ENCODE measurements around the gene RGS11. TPM values are rescaled to one million over a fixed set of nuclear protein-coding genes. Genes with fewer than 3 reads are reported as not detected.

The RGS11 gene
- polyA plus RNA-seq, 1 donor from 2014 or later: 3.5 TPM

DNA sequence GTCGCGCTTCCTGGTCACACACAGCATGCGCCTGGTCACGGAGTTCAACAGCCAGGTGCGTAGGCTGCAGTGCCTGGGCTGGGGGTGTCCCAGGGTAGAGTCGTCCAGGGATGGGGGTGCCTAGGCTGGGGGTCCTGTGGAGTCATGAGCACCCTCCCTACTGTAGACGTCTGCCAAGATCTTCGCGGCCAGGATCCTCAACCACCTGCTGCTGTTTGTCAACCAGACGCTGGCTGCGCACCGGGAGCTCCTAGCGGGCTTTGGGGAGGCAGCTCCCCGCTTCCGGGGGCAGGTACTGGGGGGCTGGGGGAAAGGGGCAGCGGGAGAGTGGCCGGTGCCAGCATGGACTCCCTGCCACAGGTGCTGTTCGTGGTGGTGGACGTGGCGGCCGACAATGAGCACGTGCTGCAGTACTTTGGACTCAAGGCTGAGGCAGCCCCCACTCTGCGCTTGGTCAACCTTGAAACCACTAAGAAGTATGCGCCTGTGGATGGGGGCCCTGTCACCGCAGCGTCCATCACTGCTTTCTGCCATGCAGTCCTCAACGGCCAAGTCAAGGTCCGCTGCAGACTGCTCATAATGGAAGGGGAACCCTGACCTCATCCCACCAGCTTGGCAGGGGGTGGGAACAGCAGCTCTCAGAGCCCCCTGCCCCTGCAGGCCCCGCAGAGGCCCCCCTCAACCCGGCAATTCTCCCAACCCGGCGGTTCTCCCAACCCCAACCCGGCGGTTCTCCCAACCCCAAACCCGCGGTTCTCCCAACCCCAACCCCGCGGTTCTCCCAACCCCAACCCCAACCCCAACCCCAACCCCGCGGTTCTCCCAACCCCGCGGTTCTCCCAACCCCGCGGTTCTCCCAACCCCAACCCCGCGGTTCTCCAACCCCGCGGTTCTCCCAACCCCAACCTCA lies 9.7 kb upstream of the RGS11 start:
- Histone ChIP-seq H3K9me2 (ENCODE audit: insufficient read depth, low read length) (no peaks in the 10 kb centered on the region), H3K36me3 (ENCODE audit: insufficient read depth, low read length) (peaks cover 4% of the 10 kb centered on the region), H3K4me2 (ENCODE audit: low read length) (no peak overlapping the region), H3K9ac (ENCODE audit: low read length) (no peak overlapping the region), H3K27ac (ENCODE audit: low read length) (no peak overlapping the region), H3K4me3 (ENCODE audit: low read length) (no peak overlapping the region), H2AFZ (ENCODE audit: low read depth, low read length) (no peak overlapping the region), H3K9me3 (ENCODE audit: low read length) (no peaks in the 10 kb centered on the region), H4K20me1 (ENCODE audit: insufficient read depth) (no peaks in the 10 kb centered on the region), H3K27me3 (ENCODE audit: insufficient read depth, low read depth, low read length) (peaks cover 12% of the 10 kb centered on the region), H3K79me2 (replicated peaks; ENCODE audit: insufficient read depth, low read length) (no peaks in the 10 kb centered on the region), H3F3A (ENCODE audit: insufficient read depth, low read length, poor library complexity, severe bottlenecking) (no peaks in the 10 kb centered on the region)
- no peak for TF ChIP-seq EP300 (conservative IDR thresholded peaks at IDR 0.05; ENCODE audit: poor library complexity, severe bottlenecking)
- TF ChIP-seq MXI1 (conservative IDR thresholded peaks at IDR 0.05; ENCODE audit: poor library complexity, severe bottlenecking): no peak
- no peak for TF ChIP-seq TAF1 (IDR thresholded peaks at IDR 0.05; ENCODE audit: low read depth)
- no peak for TF ChIP-seq RAD21 (conservative IDR thresholded peaks at IDR 0.05)
- TF ChIP-seq, protein P1, sequence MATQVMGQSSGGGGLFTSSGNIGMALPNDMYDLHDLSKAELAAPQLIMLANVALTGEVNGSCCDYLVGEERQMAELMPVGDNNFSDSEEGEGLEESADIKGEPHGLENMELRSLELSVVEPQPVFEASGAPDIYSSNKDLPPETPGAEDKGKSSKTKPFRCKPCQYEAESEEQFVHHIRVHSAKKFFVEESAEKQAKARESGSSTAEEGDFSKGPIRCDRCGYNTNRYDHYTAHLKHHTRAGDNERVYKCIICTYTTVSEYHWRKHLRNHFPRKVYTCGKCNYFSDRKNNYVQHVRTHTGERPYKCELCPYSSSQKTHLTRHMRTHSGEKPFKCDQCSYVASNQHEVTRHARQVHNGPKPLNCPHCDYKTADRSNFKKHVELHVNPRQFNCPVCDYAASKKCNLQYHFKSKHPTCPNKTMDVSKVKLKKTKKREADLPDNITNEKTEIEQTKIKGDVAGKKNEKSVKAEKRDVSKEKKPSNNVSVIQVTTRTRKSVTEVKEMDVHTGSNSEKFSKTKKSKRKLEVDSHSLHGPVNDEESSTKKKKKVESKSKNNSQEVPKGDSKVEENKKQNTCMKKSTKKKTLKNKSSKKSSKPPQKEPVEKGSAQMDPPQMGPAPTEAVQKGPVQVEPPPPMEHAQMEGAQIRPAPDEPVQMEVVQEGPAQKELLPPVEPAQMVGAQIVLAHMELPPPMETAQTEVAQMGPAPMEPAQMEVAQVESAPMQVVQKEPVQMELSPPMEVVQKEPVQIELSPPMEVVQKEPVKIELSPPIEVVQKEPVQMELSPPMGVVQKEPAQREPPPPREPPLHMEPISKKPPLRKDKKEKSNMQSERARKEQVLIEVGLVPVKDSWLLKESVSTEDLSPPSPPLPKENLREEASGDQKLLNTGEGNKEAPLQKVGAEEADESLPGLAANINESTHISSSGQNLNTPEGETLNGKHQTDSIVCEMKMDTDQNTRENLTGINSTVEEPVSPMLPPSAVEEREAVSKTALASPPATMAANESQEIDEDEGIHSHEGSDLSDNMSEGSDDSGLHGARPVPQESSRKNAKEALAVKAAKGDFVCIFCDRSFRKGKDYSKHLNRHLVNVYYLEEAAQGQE (IDR thresholded peaks at IDR 0.05; ENCODE audit: borderline replicate concordance): no peak
- no peak for TF ChIP-seq POLR2AphosphoS5 (IDR thresholded peaks at IDR 0.05)
- TF ChIP-seq EZH2 (IDR thresholded peaks at IDR 0.05; ENCODE audit: borderline replicate concordance, insufficient read depth, low read length, poor library complexity, severe bottlenecking): no peak
- TF ChIP-seq, protein P2, sequence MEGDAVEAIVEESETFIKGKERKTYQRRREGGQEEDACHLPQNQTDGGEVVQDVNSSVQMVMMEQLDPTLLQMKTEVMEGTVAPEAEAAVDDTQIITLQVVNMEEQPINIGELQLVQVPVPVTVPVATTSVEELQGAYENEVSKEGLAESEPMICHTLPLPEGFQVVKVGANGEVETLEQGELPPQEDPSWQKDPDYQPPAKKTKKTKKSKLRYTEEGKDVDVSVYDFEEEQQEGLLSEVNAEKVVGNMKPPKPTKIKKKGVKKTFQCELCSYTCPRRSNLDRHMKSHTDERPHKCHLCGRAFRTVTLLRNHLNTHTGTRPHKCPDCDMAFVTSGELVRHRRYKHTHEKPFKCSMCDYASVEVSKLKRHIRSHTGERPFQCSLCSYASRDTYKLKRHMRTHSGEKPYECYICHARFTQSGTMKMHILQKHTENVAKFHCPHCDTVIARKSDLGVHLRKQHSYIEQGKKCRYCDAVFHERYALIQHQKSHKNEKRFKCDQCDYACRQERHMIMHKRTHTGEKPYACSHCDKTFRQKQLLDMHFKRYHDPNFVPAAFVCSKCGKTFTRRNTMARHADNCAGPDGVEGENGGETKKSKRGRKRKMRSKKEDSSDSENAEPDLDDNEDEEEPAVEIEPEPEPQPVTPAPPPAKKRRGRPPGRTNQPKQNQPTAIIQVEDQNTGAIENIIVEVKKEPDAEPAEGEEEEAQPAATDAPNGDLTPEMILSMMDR (IDR thresholded peaks at IDR 0.05; ENCODE audit: poor library complexity, severe bottlenecking): no peak
- no peak for TF ChIP-seq SMC3 (conservative IDR thresholded peaks at IDR 0.05; ENCODE audit: poor library complexity)

DNA sequence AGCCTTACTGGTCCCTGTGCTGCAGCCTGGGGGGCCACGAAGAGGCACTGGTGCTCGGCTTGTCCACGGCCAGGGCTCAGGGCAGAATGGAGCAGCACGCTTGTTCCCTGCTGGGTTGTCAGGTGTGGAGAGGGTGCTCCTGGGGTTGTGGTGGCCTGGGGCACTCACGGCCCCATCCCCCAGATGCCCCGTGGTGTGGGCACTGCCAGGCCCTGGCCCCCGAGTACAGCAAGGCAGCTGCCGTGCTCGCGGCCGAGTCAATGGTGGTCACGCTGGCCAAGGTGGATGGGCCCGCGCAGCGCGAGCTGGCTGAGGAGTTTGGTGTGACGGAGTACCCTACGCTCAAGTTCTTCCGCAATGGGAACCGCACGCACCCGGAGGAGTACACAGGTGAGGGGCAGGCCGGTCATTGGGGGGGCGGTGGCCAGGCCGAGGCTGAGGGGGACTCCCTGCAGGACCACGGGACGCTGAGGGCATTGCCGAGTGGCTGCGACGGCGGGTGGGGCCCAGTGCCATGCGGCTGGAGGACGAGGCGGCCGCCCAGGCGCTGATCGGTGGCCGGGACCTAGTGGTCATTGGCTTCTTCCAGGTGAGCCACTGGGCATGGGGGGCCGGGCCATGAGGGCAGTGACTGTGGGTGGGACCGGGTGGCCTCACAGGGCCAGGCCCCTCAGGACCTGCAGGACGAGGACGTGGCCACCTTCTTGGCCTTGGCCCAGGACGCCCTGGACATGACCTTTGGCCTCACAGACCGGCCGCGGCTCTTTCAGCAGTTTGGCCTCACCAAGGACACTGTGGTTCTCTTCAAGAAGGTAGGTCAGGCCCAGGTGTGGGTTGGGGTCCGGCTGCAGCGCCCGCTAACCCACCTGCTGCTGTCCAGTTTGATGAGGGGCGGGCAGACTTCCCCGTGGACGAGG lies 8.7 kb upstream of the RGS11 start:
- no peak overlapping the region for H3K27ac ChIP-seq (ENCODE audit: low read length)
- no peaks in the 10 kb centered on the region for H3K9me2 ChIP-seq (ENCODE audit: insufficient read depth, low read length)
- no peak overlapping the region for H3K4me2 ChIP-seq (ENCODE audit: low read length)
- H3K79me2 ChIP-seq (replicated peaks; ENCODE audit: insufficient read depth, low read length): no peaks in the 10 kb centered on the region
- no peak overlapping the region for H3K4me3 ChIP-seq (ENCODE audit: low read length)
- peaks cover 4% of the 10 kb centered on the region for H3K36me3 ChIP-seq (ENCODE audit: insufficient read depth, low read length)
- TF ChIP-seq, protein P2 (IDR thresholded peaks at IDR 0.05; ENCODE audit: poor library complexity, severe bottlenecking): no peak
- H3K27me3 ChIP-seq (ENCODE audit: insufficient read depth, low read depth, low read length): peaks cover 12% of the 10 kb centered on the region
- no peaks in the 10 kb centered on the region for H3K9me3 ChIP-seq (ENCODE audit: low read length)
- H2AFZ ChIP-seq (ENCODE audit: low read depth, low read length): no peak overlapping the region
- no peaks in the 10 kb centered on the region for H3F3A ChIP-seq (ENCODE audit: insufficient read depth, low read length, poor library complexity, severe bottlenecking)
- no peaks in the 10 kb centered on the region for H4K20me1 ChIP-seq (ENCODE audit: insufficient read depth)
- H3K9ac ChIP-seq (ENCODE audit: low read length): no peak overlapping the region

Measured in neural cell (in vitro differentiated cells).